HepG2 (cell line): ENCODE data around the gene CCDC174. TPM values are rescaled to one million over a fixed set of nuclear protein-coding genes. Genes with fewer than 3 reads are reported as not detected.
A peak's percentile ranks its signal among the peaks of the same experiment; 100 is the strongest.

Source experiments
- ARID5B ChIP-seq: IDR thresholded peaks from 2 replicates; pipeline ENCODE4 v1.4.0; 2020; ENCODE audit warnings: mild to moderate bottlenecking, missing genetic modification reagents
- ARNT2 ChIP-seq: sonication (generic); formaldehyde crosslinking; IDR thresholded peaks from 2 replicates; pipeline ENCODE4 v1.8.0; 2022; ENCODE audit warnings: mild to moderate bottlenecking, low read depth, missing genetic modification reagents, moderate library complexity
- BCLAF1 ChIP-seq: fragments of 450-650 bp; IDR thresholded peaks from 2 replicates; pipeline ENCODE4 v1.6.1; 2017; ENCODE audit warnings: mild to moderate bottlenecking
- CBFB ChIP-seq: sonication (generic); formaldehyde crosslinking; IDR thresholded peaks from 2 replicates; pipeline ENCODE4 v1.4.0; 2020; ENCODE audit warnings: missing genetic modification reagents
- CEBPG ChIP-seq: IDR thresholded peaks from 2 replicates; pipeline ENCODE4 v1.6.1; 2016
- IRF1 ChIP-seq: sonication (generic); formaldehyde crosslinking; IDR thresholded peaks from 2 replicates; pipeline ENCODE4 v1.4.0; 2020; ENCODE audit warnings: low read depth, mild to moderate bottlenecking, missing genetic modification reagents
- KDM5A ChIP-seq: fragments of 200-600 bp; sonication (generic); IDR thresholded peaks from 2 replicates; pipeline ENCODE4 v1.7.0; 2018; ENCODE audit warnings: antibody characterized with exemption, mild to moderate bottlenecking, low read length, borderline replicate concordance
- MEIS2 ChIP-seq: sonication (generic); formaldehyde crosslinking; IDR thresholded peaks from 2 replicates; pipeline ENCODE4 v1.9.0; 2021; ENCODE audit warnings: mild to moderate bottlenecking, missing genetic modification reagents
- SETDB1 ChIP-seq: sonication (generic); formaldehyde crosslinking; IDR thresholded peaks from 2 replicates; pipeline ENCODE4 v1.5.1; 2020; ENCODE audit warnings: missing genetic modification reagents, mild to moderate bottlenecking, borderline replicate concordance
- THAP7 ChIP-seq: sonication (generic); formaldehyde crosslinking; IDR thresholded peaks from 2 replicates; pipeline ENCODE4 v1.8.1; 2023; ENCODE audit warnings: mild to moderate bottlenecking, missing genetic modification reagents
- XRCC5 ChIP-seq: fragments of 200-400 bp; formaldehyde crosslinking; optimal IDR thresholded peaks from 2 replicates; pipeline ENCODE3; 2017; ENCODE audit warnings: mild to moderate bottlenecking, low read length
- ZBTB38 ChIP-seq: sonication (generic); formaldehyde crosslinking; IDR thresholded peaks from 2 replicates; pipeline ENCODE4 v1.5.1; 2020; ENCODE audit warnings: mild to moderate bottlenecking, missing genetic modification reagents
- ZNF235 ChIP-seq: sonication (generic); formaldehyde crosslinking; IDR thresholded peaks from 2 replicates; pipeline ENCODE4 v1.8.1; 2023; ENCODE audit warnings: mild to moderate bottlenecking, missing genetic modification reagents, borderline replicate concordance
- ZNF276 ChIP-seq: sonication (generic); formaldehyde crosslinking; IDR thresholded peaks from 2 replicates; pipeline ENCODE4 v1.4.0; 2020; ENCODE audit warnings: mild to moderate bottlenecking, low read depth, missing genetic modification reagents
- ZNF337 ChIP-seq: sonication (generic); formaldehyde crosslinking; IDR thresholded peaks from 2 replicates; pipeline ENCODE4 v1.5.1; 2020; ENCODE audit warnings: missing genetic modification reagents, low read depth, mild to moderate bottlenecking, borderline replicate concordance
- ZNF629 ChIP-seq: sonication (generic); formaldehyde crosslinking; conservative IDR thresholded peaks from 2 replicates; pipeline ENCODE4 v1.5.0; 2020; ENCODE audit warnings: missing genetic modification reagents
- ZNF768 ChIP-seq: sonication (generic); formaldehyde crosslinking; IDR thresholded peaks from 2 replicates; pipeline ENCODE4 v1.4.0; 2020; ENCODE audit warnings: missing genetic modification reagents
- ZNF788 ChIP-seq: sonication (generic); formaldehyde crosslinking; IDR thresholded peaks from 2 replicates; pipeline ENCODE4 v1.5.0; 2020; ENCODE audit warnings: mild to moderate bottlenecking, missing genetic modification reagents, borderline replicate concordance
- polyA plus RNA-seq, 8 experiments: library from polyadenylated mRNA; depleted of rRNA in 3 of 8; stranded (reverse) in 7 of 8; unstranded in 1 of 8; fragments of >200 nt; fragmentation: Illumina TruSeq in 4 of 8; extraction: Trizol in 4 of 8; gene quantifications; 2 replicates each; pipeline versions ENCODE4 v1.2.1 to v1.2.3, GENCODE V29; 2011 to 2016; ENCODE audit warnings: low read depth in 4 of 8, missing spikeins in 1 of 8, mixed read lengths in 1 of 8; ENCODE audit not compliant: insufficient read depth in 1 of 8
- total RNA-seq, 5 experiments: library from RNA; depleted of rRNA; stranded (reverse); fragments of >200 nt; fragmentation: Illumina TruSeq; extraction: Trizol; gene quantifications; 2 replicates each; pipeline ENCODE4 v1.2.3, GENCODE V29; 2016; ENCODE audit warnings: low read depth in 1 of 5

CCDC174 gene
- total and polyA plus RNA-seq, 2 of the 13 experiments (the other 11 are each of a cell fraction or from before 2014, with no cell fraction given) = 5.4 to 11.0 TPM

GRCh38 chr3:14651440-14652251, at the start of gene CCDC174 (continued):
- TF ChIP-seq ZNF788 (CRISPR knock-in tag) (peak; percentile 90), THAP7 (CRISPR knock-in tag) (peak; percentile 100), CBFB (CRISPR knock-in tag) (peak; percentile 79), ZBTB38 (CRISPR knock-in tag) (peak; percentile 56; the same call in 1 of the 2 replicates), ARNT2 (CRISPR knock-in tag) (peak; percentile 73; the same call in 1 of the 2 replicates), ZNF337 (0 out of 2 replicates have a peak, but pooled peaks have one; percentile 31), ZNF276 (CRISPR knock-in tag) (peak; percentile 35; the same call in 1 of the 2 replicates), ZNF629 (CRISPR knock-in tag) (0 out of 2 replicates have a peak, but pooled peaks have one; percentile 8), KDM5A (peak; percentile 75; the same call in 1 of the 2 replicates), CEBPG (peak; percentile 66; the same call in 1 of the 2 replicates), MEIS2 (CRISPR knock-in tag) (peak; percentile 46; the same call in 1 of the 2 replicates), BCLAF1 (no peak), SETDB1 (no peak), IRF1 (CRISPR knock-in tag) (peak; percentile 74; the same call in 1 of the 2 replicates), ARID5B (CRISPR knock-in tag) (0 out of 2 replicates have a peak, but pooled peaks have one; percentile 20), ZNF235 (CRISPR knock-in tag) (no peak), XRCC5 (peak; percentile 77), ZNF768 (CRISPR knock-in tag) (0 out of 2 replicates have a peak, but pooled peaks have one; percentile 41)
